HG02610 (cell line): ENCODE results near the gene RXRA.

Source experiments
- ATAC-seq: cut with Tn5 transposase; IDR thresholded peaks from one replicate; pipeline ENCODE4 v1.9.1; 2021; ENCODE audit warnings: mild to moderate bottlenecking, moderate library complexity; ENCODE audit not compliant: unreplicated experiment

The RXRA gene

DNA sequence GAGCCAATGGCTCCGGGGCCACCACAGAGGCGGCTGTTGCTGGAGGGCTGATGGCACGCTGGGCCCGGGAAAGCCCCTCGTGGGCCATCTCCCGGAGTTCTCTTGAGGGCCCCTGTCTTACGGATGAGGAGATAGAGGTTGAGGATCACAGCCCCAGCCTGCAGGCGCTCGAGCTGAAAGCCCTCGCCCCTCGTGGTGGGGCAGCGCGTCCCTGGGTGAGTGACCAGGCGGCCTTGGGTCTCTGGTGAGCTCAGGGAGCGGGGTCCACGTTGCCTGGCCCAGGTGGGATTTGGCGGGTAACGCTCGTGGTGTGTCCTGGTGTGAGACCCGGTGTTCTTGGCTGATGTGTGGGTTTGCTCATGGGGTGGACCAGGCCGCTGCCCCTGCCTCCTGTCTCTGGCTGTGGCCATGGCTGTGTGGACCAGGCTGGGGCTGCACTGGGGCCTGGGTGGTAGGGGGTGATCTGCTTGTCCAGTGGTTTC, 38.9 kb downstream of the RXRA start:
- ATAC-seq: no peak

DNA sequence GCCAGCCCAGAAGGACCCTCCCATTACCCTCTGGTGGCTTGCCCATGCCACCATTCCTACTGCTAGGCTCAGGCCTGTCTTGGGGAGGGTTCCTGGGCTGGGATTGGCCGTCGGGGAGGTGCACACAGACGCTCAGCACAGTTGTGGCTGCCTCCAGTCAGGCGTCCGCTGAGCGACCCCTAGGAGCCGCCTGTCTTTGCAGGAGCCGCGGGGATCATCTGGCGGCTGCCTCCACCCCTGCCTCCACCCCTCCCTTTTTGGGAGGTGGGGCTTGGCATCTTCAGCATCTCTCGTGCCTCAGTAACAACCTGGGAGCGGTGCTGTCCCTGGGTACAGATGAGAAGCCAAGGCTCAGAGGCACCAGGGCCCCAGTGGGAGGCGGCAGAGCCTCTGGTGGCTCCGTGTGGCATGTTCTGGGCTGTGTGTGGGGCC, 39.6 kb downstream of the RXRA start:
- no peak for ATAC-seq

DNA sequence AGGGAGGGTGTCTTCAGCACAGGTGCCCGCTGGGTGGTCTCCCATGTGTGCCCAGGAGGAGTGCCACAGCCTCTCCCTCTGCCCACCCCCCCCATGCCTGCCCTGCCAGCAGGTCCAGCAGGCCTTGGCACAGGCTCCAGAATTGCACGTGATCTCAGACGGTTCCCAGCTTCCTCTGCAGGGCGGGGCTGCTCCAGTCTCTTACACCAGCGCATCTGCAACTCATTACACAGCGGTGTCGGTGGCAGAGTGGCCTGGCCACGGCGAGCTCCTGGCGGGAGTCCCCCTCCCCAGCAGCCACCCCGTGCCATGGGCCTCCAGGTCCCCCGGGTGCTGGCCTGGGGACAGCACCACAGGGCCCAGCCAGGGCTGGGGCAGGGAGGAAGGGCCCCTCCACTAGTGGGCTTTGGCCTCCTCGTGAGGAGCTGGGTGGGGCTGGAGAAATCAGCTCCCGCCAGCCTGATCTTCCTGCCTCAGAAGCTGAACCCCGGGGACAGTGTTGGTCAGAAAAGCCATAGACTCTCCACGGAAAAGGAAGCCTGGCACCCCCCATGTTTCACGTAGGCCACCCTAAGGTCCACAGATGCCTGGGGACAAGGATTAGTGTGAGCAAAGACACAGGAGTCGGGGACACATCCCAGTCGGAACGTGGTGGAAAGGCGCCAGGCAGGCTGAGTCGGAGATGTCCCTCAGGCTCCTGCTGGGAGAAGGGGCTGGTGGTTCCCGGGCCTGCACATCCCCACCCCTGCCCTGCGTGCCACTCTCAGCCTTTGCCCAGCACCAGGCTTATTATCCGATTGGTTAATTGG, 40.2 kb downstream of the RXRA start:
- no peak for ATAC-seq

DNA sequence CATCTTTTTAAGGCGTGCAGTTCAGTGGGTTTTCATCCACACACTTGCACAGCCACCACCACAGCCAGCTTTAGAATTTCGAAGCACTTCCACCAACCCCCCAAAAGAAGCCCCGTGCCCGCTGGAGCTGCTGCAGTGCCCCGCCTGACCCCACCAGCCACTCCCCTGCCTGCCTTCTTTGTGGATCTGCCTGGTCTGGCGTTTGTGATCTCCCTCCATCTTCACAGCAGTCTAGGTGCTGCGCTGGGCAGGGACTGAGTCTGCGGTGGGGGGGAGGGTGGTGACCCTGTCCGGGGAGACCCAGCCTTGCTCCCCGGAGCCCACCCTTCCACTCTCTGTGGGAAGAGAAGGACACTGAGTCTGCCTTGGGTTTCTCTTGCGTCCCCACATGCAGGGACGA, 40.8 kb downstream of the RXRA start:
- no peak for ATAC-seq

DNA sequence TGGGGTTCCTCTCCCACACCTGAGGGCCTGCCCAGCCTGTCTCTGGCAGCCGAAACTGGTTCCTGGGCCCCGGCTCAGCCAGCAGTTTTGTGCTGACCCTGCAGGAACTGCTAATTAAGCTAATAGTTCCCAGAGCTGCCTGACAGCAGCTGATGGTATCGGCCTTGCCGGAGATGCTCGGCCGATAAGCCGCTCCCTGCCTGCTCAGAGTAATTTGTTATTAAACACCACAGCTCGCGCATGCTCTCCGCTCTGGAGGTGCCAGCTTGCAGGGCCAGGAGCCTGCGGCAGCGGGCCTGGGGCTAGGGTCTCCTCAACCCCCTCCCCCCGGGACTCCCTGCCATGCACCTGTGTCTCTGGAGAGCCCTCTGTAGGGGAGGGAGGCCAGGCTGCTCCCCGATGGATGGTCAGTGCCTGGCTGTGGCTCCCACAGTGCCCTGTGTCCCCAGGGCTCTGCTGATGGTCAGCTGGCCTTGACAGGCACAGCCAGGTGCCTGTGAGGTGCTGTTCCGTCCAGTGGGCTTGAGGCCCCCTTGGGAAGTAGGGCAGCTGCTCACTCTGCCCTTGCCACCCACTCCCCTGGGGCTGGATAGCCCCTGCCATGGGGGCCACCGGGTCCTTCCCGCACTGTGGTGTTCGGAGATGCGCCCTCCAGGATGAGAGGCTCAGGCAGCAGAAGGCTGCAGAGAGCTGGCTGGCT, 41.7 kb downstream of the RXRA start:
- ATAC-seq: no peak

DNA sequence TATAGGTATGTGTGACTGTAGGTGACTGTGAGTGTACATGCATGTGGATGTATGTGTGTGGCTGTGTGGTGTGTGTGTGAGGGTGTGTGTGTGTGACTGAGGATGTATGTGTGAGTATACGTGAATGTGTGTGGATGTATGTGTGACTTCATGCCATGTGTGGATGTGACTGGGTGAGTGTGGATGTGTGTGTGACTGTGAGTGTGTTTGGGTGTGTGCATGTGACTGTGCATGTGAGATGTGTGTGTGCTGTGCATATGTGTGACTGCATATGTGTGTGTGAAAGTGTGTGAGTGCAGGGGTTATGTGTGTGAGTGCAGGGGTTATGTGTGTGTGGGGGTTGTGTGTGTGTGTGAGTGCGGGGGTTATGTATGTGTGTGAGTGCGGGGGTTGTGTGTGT, 42.3 kb downstream of the RXRA start:
- ATAC-seq: no peak

DNA sequence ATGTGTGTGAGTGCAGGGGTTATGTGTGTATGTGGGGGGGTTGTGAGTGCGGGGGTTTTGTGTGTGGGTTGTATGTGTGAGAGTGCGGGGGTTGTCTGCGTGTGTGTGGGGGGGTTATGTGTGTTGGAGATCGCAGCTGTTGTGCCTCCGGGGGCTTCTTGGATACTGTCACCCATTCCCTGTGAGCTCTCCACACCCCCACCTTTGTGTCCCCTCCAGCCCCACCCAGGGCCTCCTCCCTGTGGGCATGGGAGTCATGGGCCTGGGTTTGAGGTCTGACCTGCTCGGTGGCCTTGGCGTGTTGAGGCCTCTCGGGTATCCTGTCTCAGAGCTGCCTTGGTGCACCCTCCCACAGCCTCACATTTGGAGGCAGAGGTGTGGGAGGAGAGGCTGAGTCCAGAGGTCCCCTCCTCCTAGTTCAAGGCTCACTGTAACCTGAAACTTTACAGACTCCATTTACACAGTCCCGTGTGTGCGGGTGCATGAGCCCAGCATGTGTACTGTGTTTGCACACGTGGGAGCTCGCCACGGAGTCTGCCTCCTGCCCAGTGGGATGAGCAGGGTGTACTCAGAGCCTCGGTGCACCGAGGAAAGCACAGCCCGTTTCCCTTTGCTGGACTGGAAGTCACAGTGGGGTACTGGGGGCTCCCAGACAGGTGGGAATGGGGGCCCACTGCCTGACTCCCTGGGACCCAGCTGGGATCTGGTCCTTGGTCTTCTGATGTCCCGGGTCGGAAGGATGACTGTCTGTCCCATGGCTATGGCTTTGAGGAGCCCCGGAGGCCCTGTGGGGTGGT, 43.4 kb downstream of the RXRA start:
- no peak for ATAC-seq

DNA sequence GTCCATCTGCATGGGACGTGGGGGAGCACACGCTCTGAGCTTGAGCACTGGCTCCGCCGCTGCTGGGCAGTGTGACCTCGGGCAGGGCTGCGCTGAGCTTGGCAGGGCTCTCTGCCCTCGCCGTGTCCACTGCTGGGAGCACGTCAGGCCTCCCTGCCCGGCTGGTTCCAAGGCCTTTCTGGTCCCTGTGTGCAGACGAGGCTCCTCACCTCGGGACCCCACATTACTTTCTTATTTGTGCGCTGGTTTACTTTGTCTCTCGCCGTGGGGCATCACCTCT, 43.9 kb downstream of the RXRA start:
- ATAC-seq: no peak

DNA sequence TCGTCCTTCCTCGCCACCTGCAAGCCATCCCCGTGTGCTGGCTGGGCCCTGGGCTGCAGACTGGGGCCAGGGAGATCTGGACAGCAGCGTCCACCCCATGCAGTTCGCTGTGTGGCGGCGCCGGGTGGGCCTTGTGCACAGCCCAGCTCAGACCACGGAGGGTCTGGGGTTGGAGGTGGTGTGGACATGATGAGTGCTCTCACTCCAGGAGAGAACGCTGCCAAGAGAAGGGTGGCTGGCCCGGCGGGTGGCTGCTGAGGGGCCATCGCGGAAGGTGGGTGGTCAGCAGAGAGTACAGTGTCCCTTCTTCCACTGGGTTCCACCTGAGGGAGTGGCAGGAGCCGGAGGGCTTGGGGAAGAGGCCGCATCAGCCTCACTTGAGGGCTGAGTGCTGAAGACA, 44.4 kb downstream of the RXRA start:
- no peak for ATAC-seq

DNA sequence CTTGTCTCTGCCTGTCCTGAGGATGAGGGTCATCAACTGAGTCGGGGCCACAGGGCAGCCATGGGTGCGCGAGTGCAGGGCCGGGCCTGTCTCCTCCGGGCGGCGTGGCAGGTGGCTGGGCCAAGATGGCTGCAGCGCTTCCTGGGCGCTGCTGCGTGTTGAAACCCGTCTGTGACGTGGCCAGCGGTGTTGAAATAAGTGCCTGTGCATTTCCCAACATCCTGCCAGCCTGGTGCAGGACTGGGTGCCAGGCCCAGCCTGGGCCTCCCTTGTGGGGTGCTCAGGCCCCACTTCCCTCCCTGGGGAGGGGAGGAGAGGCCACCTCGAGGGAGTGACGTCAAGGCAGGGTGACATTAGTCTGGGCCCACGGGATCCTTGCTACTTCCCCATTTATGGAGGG, 45.5 kb downstream of the RXRA start:
- no peak for ATAC-seq

DNA sequence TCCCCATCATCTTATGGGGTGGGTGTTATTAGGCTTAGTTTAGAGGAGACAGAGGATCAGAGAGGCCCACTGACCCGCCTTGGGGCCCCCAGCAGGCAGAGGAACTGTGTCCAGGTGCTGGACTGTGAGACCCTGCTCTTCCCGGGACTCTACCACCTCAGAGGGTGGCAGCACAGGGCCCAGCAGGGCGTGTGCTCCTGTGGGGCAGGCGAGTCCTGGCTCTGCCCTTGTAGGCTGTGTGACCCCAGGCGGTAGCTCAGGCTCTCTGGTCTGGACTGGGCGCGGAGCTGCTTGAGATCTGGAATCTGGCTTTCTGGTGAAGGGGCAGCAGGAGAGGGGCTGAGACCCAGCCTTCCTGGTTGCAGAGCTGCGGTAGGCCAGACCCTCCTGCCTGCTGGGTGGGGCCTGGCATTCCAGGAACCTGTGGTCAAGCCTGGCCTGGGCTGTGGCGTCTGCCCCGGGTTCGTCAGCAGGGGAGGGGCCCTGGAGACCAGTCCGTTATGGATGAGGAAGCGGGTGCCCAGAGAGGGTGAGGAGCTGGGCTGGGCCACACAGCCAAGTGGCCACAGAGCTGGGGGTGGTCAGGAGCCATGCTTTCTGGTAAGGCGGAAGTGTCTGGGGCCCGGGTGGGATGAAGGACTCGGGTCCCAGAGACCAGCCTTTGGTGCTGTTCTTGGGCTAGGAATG, 46.5 kb downstream of the RXRA start:
- ATAC-seq: no peak

DNA sequence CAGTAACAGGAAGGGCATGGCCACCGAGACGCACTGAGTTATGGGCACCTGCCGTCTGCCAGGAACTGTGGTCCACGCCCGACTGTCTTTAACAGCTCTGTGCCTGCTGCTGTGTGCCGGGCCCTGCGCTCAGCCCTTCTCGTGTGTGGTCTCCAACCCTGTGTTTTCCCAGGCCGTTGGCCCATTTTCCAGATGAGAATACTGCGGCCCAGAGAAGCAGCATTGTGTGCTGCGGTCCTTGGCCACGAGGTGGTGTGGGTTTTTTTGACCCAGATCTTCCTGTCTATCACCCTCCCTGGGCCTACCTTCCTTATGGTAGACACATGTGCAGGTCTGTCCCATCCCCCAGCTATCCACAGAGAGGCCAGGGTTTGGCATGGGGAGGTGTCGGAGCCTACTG, 47.0 kb downstream of the RXRA start:
- no peak for ATAC-seq

DNA sequence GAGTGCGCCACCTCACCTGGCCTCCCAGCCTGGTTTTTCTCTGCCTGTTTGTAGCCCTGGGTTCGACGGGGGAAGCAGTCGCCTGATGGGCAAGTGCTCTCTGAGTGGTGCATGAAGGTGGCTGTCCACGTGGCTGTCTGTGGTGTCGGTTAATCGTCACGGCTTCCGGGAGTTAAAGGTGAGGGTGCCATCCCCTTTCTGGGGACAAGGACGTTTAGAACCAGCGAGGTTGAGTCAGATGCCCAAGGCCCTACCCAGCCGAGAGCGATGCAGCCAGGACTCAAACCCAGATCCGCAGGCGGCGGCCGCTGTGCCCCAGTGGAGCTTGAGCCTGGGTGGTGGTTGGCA, 47.7 kb downstream of the RXRA start:
- ATAC-seq: no peak

DNA sequence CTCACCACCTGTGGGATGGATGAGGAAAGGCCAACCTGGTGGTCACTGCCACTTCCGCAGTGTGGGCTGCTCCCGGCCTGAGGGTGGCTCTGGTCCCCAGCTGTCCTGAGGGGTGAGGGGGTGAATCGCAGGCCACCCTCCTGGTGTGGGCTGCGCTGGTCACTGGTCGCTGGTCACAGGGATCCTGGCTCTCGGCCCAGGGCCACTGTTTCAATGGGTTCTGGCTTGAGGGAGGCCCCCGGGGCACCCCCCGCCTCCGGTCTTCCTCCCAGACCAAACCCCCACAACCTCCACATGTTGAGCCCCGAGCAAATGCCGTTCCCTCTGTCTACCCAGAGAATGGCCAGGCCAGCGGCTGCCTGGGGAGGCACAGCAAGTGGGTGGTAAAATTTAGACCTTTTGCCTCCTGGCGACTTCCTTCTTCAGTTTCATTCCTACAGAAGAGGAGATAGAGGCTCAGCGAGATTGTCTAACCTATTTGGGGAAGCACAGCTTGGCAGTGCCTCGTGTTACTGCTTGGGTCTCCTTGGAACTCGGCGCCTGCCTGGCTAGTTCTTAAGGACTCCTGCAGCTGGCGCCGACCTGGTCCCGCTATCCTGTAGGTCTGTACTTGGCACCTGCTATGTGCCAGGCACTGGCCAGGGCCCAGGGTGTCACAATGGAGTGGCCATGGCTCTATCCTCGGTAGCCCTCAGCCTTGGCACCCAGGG, 48.2 kb downstream of the RXRA start:
- ATAC-seq: no peak

DNA sequence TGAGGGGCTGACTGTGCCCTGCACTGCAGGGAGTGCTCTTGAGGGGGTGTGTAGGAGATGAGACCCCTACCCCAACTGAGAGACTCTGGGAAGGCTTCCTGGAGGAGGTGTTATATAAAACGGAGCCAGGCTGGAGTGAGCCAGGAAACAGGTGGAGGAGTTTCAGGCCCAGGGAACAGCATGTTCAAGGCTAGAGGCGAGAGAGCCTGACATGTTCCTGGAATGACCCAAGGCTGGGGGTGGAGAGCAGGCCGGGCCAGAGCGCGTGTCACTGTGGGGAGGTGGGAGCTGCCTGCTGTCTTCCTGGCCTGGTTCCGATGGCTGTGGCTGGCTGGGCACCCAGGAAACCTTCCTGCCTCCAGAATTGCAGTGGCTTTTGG, 48.7 kb downstream of the RXRA start:
- ATAC-seq: no peak

DNA sequence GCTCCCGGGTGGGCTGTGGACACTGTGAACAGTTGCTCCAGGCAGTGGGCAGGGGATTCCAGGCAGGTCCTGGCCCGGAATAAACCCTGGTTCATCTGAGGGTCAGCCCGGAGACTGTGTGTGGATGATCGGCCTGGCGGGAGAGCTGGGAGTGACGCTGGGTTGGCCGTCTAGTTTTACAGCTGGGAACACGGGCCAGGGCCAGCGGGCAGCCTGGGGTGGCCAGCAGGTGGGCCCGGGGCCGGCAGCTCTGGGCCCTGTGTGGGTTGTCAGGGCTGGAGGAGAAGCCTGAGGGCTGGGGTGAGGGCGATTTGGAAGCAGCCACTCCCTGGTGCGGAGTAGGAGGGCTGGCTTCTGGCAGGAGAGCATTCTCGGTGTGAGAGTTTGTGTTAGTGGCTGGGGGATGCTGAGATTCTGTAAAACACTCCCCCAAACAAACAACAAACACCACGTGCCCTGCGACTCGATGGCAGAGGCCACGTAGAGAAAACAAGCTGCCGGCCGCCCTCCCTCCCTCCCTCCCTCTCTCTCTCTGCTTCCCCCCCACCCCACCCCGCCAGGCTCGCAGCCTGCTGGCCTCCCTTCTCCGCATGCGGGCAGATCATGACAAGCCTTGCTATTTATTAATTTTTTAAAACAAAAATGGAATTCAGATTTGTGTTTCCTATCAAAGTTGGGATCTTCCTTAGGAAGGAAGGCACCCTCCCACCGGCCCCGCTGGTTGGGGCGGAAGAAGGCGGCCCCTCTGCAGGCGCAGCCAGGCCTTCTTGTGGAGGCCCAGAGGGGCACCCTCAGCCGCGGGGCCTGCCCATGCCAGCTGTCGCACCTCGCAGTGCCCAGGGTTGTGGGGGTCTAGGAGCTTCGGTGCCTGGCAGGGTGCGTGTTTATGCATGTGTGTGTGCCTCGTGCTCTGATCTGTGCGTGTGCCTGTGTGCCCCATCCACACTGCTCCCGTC, 49.5 kb downstream of the RXRA start:
- ATAC-seq: no peak

DNA sequence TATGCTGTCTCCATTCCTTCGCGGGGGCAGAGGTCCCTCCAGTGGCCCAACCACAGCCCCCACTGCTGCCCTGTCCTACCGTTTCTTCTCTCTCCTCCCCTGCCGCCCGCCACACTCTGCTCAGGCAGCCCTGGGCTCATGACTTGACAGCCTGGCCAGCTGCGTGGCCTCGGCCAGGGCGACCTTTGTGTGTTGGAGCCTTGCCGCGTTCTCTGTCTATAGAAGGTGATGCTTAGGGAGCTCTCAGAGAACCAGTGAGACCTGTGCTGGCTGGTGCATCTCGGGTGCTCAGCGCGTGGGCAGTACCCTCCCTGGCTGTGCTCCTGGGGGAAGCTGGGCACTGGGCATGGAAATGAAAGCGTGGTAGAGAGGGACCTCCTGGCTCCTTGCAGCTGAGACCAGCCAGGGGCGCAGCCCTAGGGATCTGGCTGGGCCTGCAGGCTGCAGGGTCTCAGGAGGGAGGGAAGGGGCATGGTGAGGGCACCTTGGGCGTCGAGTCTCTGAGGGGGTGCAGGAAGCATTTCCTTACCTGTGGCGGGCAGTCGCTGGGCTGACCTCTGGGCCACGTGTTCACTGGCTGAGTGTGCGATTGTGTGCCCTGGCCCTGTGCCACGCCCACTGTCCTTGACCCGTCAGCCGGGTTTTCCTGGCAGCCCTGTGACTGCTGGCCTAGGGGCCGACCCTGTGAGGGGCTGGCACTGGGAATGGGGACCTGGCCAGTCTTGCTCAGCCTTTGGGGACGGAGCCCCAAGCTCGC, 50.3 kb downstream of the RXRA start:
- no peak for ATAC-seq

DNA sequence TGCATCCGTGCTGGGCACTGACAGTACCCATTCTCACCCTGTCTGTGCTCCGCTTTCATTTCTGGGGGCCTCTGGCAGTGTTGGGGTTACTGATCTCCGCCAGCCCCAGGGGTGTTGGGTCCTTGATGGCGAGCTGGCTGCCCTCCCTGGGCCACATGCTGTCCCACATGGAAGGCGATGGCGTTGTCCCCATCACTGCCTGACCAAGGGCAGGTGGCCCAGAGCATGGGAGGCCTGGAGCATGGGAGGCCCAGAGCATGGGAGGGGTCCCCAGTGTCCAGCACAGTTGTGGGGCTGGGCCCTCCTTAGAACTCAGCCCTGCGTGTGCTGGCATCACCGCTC, 50.9 kb downstream of the RXRA start:
- ATAC-seq: no peak

DNA sequence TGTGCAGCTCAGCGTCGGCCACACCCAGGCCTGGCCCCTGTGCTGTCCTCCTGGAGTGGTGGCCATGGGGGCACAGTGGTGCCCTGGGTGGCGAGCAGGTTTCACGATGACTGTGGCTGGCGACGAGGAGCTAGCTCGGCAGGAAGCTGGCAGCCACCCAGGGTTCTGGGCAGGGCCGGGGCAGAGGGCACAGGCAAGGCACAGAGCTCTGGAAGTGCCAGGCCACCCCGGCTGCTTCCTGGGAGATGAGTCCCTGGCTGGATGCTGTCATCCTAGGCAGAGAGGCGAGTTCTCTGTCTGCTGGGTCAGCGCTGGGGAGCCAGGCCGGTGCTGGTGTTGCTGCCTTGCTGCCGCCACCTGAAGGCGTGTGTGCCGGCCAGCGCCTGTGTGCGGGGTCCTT, 51.7 kb downstream of the RXRA start:
- no peak for ATAC-seq
